ENCODE results near the gene SEPTIN11. TPM values are rescaled to one million over a fixed set of nuclear protein-coding genes. Genes with fewer than 3 reads are reported as not detected.

SEPTIN11 gene
- 7.9 and 9.2 TPM in 2 replicates for total RNA-seq

DNA sequence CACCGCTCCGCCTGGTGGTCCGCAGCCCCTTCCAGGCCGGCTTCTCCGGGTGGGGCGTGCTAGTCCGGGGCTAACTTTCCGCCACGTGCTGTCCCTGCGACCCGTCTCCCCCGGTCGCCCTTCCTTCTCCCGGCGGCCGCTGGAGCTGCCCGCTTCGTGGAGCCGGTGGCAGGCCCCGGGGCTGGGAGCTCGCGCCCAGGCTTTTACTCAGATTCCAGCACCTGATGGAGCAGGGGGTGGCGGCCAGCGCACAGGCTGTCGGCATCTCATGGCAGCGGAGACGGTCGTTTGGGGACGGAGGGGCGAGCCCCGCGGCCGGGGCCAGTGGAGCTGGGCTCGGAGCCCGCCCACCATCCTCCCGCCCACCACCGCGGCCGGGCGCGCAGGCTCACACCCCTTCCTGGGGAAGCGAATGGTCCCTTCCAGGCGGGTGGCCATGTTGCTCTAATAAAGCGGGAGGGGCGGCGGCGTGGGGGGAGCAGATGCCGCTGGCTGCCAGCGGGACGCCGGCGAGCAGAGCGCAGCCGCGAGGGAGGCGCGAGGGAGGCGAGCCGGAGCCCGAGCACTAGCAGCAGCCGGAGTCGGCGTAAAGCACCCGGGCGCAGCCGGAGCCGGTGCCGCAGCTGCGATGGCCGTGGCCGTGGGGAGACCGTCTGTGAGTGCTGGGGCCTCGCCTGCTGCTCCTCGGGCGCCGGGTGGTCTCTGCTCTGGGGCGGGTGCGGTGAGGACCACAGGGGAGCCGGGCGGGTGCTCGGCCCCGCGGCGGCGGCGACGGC is at the start of gene SEPTIN11:
SEPTIN11 (plus strand) TSS at position 477 of the 776 bp plus-strand sequence; CDS start at position 629, 152 bp downstream.
- Mint-ChIP-seq H3K4me3 (ENCODE audit: low read depth) (peak within 1 kb of the TSS; percentile 70), H3K27me3 (ENCODE audit: low read depth) (peaks cover 79% of the 10 kb centered on the region)

DNA sequence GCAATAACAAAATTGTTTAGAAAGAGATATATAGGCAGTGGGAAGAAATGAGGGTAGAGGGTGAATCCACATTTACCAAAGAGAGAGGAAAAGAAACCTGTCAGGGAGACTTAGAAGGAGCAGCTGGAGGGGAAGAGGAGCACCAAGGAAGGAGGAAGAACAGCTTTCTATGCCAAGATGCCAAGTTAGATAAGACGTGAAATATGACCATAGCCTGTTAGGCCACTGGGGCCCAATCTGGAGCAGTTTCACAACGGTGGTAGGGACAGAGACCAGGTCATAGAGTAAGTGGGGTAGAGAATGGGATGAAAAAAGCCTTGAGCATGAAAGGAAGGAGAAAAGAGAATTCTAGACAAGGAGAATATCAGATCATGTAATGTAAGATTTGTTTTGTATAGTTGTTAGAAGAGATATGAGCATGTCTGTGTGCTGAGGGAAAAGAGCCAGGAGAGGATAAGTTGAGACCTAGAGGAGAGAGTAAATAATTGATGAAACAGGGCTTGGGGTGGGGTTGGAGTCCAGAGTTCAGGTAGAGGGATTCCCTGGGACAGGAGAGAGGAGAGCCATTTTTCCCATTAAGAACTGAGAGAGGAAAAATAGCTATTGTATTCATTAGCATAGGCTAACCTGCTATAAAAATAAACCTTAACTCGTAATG is 47.2 kb upstream of the SEPTIN11 start:
- Mint-ChIP-seq H3K36me3 (ENCODE audit: low read depth) (no peaks in the 10 kb centered on the region), H3K4me1 (ENCODE audit: low read depth) (peaks cover 6% of the 10 kb centered on the region), H3K9me3 (no peaks in the 10 kb centered on the region)

More for the DNA sequence above, at the start of gene SEPTIN11:
- peaks cover 8% of the 10 kb centered on the region for H3K4me1 Mint-ChIP-seq (ENCODE audit: low read depth)
- peak; percentile 42 for DNase-seq (ENCODE audit: low spot score)
- intact Hi-C loops (cut with micrococcal nuclease) = loop anchor here (5.0 kb wide), 1 partner anchor 38 kb away; no protein-coding TSS in a partner anchor
- no peak within 1 kb of the TSS for H3K27ac Mint-ChIP-seq
- no peaks in the 10 kb centered on the region for H3K36me3 Mint-ChIP-seq (ENCODE audit: low read depth)
- H3K9me3 Mint-ChIP-seq = no peaks in the 10 kb centered on the region

DNA sequence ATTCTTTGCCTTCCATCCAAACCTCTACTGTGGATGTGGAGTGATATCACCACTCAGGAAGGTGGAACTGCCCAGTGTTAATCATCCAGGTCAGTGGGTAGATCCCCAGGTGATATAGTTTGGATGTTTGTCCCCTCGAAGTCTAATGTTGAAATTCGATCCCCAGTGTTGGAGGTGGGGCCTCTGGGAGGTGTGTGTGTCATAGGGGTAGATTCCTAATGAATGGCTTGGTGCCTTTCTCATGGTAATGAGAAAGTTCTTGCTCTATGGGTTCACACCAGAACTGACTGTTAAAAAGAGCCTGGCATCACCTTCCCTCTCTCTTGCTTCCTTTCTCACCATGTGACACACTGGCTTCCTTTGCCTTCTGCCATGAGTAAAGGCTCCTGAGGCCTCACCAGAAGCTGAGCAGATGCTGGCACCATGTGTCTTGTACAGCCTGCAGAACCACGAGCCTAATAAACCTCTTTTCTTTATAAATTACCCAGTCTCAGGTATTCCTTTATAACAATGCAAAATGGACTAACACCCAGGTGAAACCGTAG is 44.8 kb upstream of the SEPTIN11 start:
- Mint-ChIP-seq H3K27ac (no peak overlapping the region), H3K27me3 (ENCODE audit: low read depth) (peaks cover 22% of the 10 kb centered on the region), H3K36me3 (ENCODE audit: low read depth) (no peaks in the 10 kb centered on the region), H3K4me3 (ENCODE audit: low read depth) (no peak overlapping the region), H3K9me3 (no peaks in the 10 kb centered on the region), H3K4me1 (ENCODE audit: low read depth) (no peaks in the 10 kb centered on the region)
- no peak for DNase-seq (ENCODE audit: low spot score)
- intact Hi-C loops (cut with micrococcal nuclease) = no loop called here

More for the DNA sequence above, 47.2 kb upstream of the SEPTIN11 start:
- Mint-ChIP-seq H3K27me3 (ENCODE audit: low read depth) (peaks cover 27% of the 10 kb centered on the region), H3K4me3 (ENCODE audit: low read depth) (no peak overlapping the region), H3K27ac (no peak overlapping the region)
- intact Hi-C loops (cut with micrococcal nuclease) = no loop called here
- DNase-seq (ENCODE audit: low spot score) = no peak

DNA sequence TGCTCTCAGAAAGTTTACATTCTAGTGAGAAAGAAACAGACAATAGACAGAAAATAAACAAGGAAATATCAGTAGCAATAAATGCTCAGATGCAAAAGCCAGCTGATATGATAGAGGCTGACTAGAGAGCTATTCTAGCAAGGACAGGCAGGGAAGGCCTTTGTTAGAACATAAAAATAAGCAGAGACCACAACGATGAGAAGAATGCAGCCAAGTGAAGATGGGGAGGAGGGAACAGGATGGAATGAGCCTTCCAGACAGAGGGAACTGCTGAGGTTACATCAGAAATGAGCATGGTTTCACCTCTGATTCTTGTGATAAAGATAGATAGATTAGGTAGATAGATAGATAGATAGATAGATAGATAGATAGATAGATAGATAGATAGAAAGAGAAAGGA is 44.0 kb upstream of the SEPTIN11 start:
- Mint-ChIP-seq H3K4me3 (ENCODE audit: low read depth) (no peak overlapping the region), H3K36me3 (ENCODE audit: low read depth) (no peaks in the 10 kb centered on the region), H3K27me3 (ENCODE audit: low read depth) (peaks cover 20% of the 10 kb centered on the region), H3K27ac (no peak overlapping the region), H3K4me1 (ENCODE audit: low read depth) (no peaks in the 10 kb centered on the region), H3K9me3 (no peaks in the 10 kb centered on the region)
- no peak for DNase-seq (ENCODE audit: low spot score)
- intact Hi-C loops (cut with micrococcal nuclease) = no loop called here

DNA sequence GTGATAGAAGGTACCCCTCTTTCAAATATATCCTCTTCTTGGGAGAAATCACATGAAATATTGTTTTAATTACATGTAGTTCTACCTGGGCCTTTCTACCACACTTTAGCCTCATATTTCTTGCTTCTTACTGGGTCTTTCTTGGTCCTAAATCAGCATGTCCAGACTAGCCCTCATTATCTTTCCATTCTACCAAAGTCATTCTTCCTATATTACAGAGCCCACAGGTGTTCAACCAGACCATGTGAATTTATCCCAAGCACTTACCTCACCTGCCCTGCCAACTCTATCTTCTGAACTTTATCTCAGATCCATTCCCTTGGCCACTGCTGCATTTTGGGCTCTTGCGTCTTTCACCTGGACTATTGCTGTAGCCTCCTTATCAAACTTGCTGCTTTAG is 39.8 kb upstream of the SEPTIN11 start:
- Mint-ChIP-seq H3K27ac (no peak overlapping the region), H3K36me3 (ENCODE audit: low read depth) (no peaks in the 10 kb centered on the region), H3K27me3 (ENCODE audit: low read depth) (peaks cover 30% of the 10 kb centered on the region), H3K4me1 (ENCODE audit: low read depth) (no peaks in the 10 kb centered on the region), H3K9me3 (no peaks in the 10 kb centered on the region), H3K4me3 (ENCODE audit: low read depth) (no peak overlapping the region)
- intact Hi-C loops (cut with micrococcal nuclease) = no loop called here
- DNase-seq (ENCODE audit: low spot score) = no peak

DNA sequence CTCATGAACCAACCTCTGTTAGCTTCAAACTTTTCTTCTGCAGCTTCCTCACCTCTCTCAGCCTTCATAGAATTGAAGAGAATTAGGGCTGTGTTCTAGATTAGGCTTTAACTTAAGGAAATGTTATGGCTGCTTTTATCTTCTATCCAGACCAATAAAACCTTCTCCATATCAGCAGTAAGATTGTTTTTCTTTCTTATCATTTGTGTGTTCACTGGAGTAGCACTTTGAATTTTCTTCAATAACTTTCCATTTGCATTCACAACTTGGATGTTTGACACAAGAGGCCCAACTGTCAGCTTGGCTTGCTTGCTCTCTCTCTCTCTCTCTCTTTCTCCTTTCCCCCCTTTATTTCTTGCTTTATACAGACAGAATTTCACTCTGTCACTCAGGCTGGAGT is 28.8 kb upstream of the SEPTIN11 start:
- Mint-ChIP-seq H3K4me3 (ENCODE audit: low read depth) (no peak overlapping the region), H3K4me1 (ENCODE audit: low read depth) (no peaks in the 10 kb centered on the region), H3K27me3 (ENCODE audit: low read depth) (peaks cover 12% of the 10 kb centered on the region), H3K9me3 (no peaks in the 10 kb centered on the region), H3K36me3 (ENCODE audit: low read depth) (no peaks in the 10 kb centered on the region), H3K27ac (no peak overlapping the region)
- DNase-seq (ENCODE audit: low spot score) = no peak
- intact Hi-C loops (cut with micrococcal nuclease) = no loop called here

DNA sequence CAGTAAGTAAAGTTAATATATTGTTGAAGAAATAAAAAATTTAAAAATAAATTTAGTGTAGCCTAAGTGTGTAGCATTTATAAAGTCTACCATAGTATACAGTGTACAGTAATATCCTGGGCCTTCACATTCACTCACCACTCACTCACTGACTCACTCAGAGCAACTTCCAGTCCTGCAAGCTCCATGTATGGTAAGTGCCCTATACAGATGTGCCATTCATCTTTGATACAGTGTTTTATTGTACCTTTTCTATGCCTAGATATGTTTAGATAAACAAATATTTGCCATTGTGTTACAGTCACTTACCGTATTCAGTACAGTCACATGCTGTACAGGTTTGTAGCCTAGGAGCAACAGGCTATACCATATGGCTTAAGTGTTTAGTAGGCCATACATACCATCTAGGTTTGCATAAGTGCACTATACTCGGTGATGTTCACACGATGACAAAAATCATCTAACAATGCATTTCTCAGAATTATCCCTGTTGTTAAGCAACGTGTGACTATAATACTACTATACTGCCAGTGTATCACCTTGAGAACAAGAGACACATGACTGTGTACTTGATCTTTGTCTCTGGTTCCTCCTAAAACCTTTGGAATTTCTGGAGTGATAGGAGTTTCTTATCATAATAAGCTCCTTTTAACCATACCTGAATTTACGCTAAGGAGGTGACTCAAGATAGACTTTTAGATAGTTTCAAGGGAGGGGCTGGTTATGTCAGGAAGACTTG is 25.8 kb upstream of the SEPTIN11 start:
- Mint-ChIP-seq H3K36me3 (ENCODE audit: low read depth) (no peaks in the 10 kb centered on the region), H3K27me3 (ENCODE audit: low read depth) (peaks cover 17% of the 10 kb centered on the region), H3K27ac (no peak overlapping the region), H3K9me3 (no peaks in the 10 kb centered on the region), H3K4me1 (ENCODE audit: low read depth) (no peaks in the 10 kb centered on the region), H3K4me3 (ENCODE audit: low read depth) (no peak overlapping the region)
- no peak for DNase-seq (ENCODE audit: low spot score)
- intact Hi-C loops (cut with micrococcal nuclease) = no loop called here

DNA sequence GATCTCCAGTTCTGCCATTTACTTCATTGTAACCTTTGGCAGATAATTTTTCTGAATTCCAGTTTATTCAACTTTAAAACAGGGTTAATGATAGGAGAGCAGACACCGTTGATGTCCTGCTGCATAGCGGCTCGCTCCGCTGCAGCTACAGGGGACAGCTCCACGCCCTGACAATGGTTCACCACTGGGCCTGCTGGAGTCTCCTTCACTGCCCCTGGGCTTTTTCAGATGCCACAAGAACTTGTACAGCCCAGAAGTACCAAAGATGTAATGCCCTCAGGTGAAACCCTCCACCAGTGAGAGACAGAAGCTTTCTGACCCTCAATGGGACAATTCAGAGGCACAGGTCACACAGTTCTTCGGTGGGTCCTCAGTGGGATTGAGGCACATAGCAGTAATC is 22.7 kb upstream of the SEPTIN11 start:
- Mint-ChIP-seq H3K4me1 (ENCODE audit: low read depth) (no peaks in the 10 kb centered on the region), H3K36me3 (ENCODE audit: low read depth) (no peaks in the 10 kb centered on the region), H3K4me3 (ENCODE audit: low read depth) (no peak overlapping the region), H3K27me3 (ENCODE audit: low read depth) (peaks cover 27% of the 10 kb centered on the region), H3K27ac (no peak overlapping the region), H3K9me3 (no peaks in the 10 kb centered on the region)
- intact Hi-C loops (cut with micrococcal nuclease) = no loop called here
- DNase-seq (ENCODE audit: low spot score) = no peak

DNA sequence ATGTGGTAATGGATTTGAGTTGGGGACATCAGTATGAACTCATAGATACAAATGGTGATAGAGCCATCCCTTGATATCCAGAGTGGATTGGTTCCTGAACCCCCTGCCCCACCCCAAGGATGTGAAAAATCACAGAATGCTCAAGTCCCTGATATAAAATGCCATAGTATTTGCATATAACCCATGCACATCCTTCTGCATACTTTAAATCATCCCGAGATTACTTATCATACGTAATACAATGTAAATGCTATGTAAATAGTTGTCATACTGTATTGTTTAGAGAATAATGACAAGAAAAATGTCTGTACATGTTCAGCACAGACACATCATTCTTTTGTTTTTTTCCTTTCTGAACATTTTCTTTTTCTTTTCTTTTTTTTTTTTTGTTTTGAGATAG is 18.9 kb upstream of the SEPTIN11 start:
- Mint-ChIP-seq H3K36me3 (ENCODE audit: low read depth) (no peaks in the 10 kb centered on the region), H3K4me1 (ENCODE audit: low read depth) (no peaks in the 10 kb centered on the region), H3K27ac (no peak overlapping the region), H3K4me3 (ENCODE audit: low read depth) (no peak overlapping the region), H3K9me3 (no peaks in the 10 kb centered on the region), H3K27me3 (ENCODE audit: low read depth) (peaks cover 27% of the 10 kb centered on the region)
- intact Hi-C loops (cut with micrococcal nuclease) = no loop called here
- no peak for DNase-seq (ENCODE audit: low spot score)

DNA sequence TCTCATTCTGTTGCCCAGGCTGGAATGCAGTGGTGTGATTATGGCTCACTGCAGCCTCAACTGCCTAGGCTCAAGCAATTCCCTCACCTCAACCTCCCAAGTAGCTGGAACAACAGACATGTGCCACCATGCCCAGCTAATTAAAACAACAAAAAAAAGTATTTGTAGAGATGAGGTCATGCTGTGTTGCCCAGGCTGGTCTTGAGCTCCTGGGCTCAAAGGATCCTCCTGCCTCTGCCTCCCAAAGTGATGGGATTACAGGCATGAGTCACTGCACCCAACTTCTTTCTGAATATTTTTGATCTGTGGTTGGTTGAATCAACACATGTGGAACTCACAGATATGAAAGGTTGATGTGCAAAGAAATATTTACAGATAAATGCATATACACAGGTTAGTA is 18.5 kb upstream of the SEPTIN11 start:
- Mint-ChIP-seq H3K27me3 (ENCODE audit: low read depth) (peaks cover 27% of the 10 kb centered on the region), H3K36me3 (ENCODE audit: low read depth) (no peaks in the 10 kb centered on the region), H3K9me3 (no peaks in the 10 kb centered on the region), H3K4me1 (ENCODE audit: low read depth) (no peaks in the 10 kb centered on the region), H3K4me3 (ENCODE audit: low read depth) (no peak overlapping the region), H3K27ac (no peak overlapping the region)
- no peak for DNase-seq (ENCODE audit: low spot score)
- intact Hi-C loops (cut with micrococcal nuclease) = no loop called here

DNA sequence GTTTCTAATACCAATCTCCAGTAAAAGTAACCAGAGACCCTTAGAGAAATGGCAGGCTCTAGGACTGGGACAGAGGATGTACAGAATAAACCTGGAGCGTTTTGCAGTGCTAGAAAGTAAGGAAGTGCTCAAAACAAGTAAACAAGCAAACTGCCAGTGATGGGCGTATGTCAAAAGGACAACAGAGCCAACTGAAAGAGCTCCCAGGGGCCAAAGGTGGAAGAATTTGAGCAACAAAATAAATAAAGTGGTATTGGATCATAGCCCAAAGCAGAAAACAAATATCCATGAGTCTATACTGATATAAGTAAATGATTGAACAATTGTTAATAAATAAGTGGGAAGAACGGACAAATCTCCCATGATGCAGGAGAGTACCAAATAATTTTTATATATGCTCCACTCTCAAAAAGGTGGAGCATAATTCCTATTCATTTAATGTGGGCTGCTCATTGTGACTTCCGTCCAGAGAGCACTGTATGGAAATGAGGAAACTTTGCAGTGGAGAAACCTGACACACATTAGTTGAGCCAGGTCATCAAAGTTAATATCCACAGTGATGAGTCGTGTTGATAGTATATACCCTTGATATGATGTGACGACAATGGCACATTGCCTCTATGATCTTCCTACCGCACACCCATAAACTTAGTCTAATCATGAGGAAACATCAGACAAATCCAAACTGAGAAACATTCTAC is 17.8 kb upstream of the SEPTIN11 start:
- H3K36me3 Mint-ChIP-seq (ENCODE audit: low read depth) = no peaks in the 10 kb centered on the region
- no peaks in the 10 kb centered on the region for H3K9me3 Mint-ChIP-seq
- peaks cover 29% of the 10 kb centered on the region for H3K27me3 Mint-ChIP-seq (ENCODE audit: low read depth)
- intact Hi-C loops (cut with micrococcal nuclease) = no loop called here
- no peaks in the 10 kb centered on the region for H3K4me1 Mint-ChIP-seq (ENCODE audit: low read depth)
- DNase-seq (ENCODE audit: low spot score) = no peak
- no peak overlapping the region for H3K4me3 Mint-ChIP-seq (ENCODE audit: low read depth)
- no peak overlapping the region for H3K27ac Mint-ChIP-seq

DNA sequence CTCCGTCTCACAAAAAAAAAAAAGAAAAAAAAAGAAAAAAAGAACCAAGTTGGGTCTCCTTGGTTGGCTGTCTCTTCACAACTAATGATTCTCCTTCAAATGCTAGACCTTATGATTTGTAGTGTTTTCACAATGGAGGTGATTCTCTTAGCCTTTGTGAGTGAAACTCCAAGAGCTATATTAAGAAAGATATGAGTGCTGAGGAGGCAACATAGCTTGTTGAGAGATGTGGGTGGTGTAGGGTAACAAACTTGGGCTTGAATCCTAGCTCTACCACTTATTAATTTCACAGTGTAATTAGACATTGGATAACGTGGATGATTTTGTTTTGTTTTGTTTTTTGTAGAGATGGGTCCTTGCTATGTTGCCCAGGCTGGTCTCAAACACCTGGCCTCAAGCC is 10.4 kb upstream of the SEPTIN11 start:
- Mint-ChIP-seq H3K4me3 (ENCODE audit: low read depth) (no peak overlapping the region), H3K9me3 (no peaks in the 10 kb centered on the region)

More for the DNA sequence above, 10.4 kb upstream of the SEPTIN11 start:
- no peaks in the 10 kb centered on the region for H3K4me1 Mint-ChIP-seq (ENCODE audit: low read depth)
- H3K27me3 Mint-ChIP-seq (ENCODE audit: low read depth) = peaks cover 59% of the 10 kb centered on the region
- H3K27ac Mint-ChIP-seq = no peak overlapping the region
- intact Hi-C loops (cut with micrococcal nuclease) = no loop called here
- no peaks in the 10 kb centered on the region for H3K36me3 Mint-ChIP-seq (ENCODE audit: low read depth)
- DNase-seq (ENCODE audit: low spot score) = no peak

All from activated T-helper 2 cell treated with anti-CD3 and anti-CD28 coated beads, Interferon-gamma antibody, Interleukin-2, Interleukin-4, amounts not matched to agents 10 μg/mL and 5 μg/mL and 100 μg/mL, durations not matched to agents 14 hours and 24 hours and 36 hours (primary cell).